Memory B cell (primary cell): Measurements from ENCODE around the gene ARHGAP11A.

ENCODE experiments used
- ATAC-seq: fragments of 150-1000 bp; cut with Tn5 transposase; 2 replicates; pipeline ENCODE4 v1.10.0; 2021; ENCODE audit warnings: low read depth, mild to moderate bottlenecking, moderate library complexity
- DNase-seq, 2 donors: peaks; one replicate each; pipeline ENCODE4 v3.0.0; 2022; ENCODE audit warnings: low spot score in 2 of 2
- H3K27ac Mint-ChIP-seq: one replicate; pipeline ENCODE4 v1.8.0; 2022; ENCODE audit warnings: mild to moderate bottlenecking, moderate library complexity, mixed read lengths
- H3K27me3 Mint-ChIP-seq: one replicate; pipeline ENCODE4 v1.8.0; 2022; ENCODE audit warnings: mixed read lengths
- H3K36me3 Mint-ChIP-seq: one replicate; pipeline ENCODE4 v1.8.0; 2022; ENCODE audit warnings: mild to moderate bottlenecking, mixed read lengths
- H3K4me1 Mint-ChIP-seq: one replicate; pipeline ENCODE4 v1.8.0; 2022; ENCODE audit warnings: mixed read lengths
- H3K4me3 Mint-ChIP-seq: one replicate; pipeline ENCODE4 v1.8.0; 2022; ENCODE audit warnings: mild to moderate bottlenecking, moderate library complexity, mixed read lengths
- H3K9me3 Mint-ChIP-seq: one replicate; pipeline ENCODE4 v1.8.0; 2022; ENCODE audit warnings: mixed read lengths

The ARHGAP11A gene

DNA sequence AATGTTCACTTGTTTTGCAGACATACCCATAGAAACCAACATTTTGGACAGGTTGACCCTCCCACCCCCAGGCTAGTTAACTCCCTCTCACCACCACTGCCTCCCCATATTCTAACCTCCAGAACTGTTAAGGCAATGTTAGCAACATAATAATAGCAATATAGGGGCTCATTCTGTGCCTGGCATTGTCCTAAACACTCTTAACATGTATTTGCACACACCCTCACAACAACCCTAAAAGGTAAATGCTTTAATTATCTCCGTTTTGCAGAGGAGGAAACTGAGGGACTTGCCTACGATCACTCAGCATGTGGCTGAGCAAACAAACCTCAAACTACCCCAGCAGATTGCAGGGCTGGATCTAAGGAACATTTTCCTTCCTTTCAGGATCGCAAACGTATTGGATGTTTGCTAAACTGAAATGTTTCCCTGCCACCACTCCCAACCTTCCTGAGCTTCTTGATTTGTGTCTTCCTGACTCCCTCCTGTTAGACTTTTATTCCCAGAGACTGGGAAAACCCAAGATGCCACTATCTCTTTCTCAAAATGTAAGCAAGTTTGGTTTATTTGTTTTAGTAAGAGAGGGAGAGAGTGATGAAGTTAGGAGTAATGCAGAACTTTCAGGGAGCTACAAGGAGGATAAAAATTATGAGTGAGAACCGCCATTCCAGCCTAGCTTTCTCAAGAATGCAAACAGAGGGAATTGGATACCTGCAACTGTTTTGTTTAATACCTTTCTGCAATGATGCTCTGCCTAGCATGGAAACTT, 27.5 kb downstream of the ARHGAP11A start:
- no peak for DNase-seq
- no peaks in the 10 kb centered on the region for H3K4me1 Mint-ChIP-seq
- no peak overlapping the region for H3K27ac Mint-ChIP-seq
- no peak for ATAC-seq
- peaks cover 5% of the 10 kb centered on the region for H3K27me3 Mint-ChIP-seq
- no peak overlapping the region for H3K4me3 Mint-ChIP-seq
- H3K36me3 Mint-ChIP-seq = no peaks in the 10 kb centered on the region
- H3K9me3 Mint-ChIP-seq = no peaks in the 10 kb centered on the region

DNA sequence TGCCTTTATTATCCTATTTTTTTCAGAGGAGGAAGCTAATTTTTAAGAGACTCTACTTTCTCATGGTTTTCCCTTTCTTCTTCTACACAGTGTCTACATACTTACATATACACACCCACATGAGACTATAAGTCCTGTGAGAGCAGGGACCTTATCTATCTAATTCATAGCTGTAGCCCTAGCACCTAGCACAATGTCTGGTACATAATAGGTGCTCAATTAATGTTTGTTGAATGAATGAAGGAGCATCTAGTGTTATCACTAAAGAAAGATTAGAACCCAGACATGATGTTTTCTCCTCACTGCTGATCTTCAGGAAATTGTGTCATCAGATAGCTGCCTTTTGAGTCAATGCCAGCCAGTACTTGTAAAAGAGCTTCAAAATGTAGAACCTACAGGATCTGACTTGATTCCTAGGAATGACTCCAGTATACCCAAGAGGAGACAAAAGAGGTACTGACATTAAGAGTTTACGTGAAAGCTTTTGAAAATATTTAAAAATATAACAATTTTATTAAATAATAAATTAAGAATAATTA, 28.7 kb downstream of the ARHGAP11A start:
- no peak for ATAC-seq
- no peak for DNase-seq
- peaks cover 5% of the 10 kb centered on the region for H3K27me3 Mint-ChIP-seq
- H3K36me3 Mint-ChIP-seq = no peaks in the 10 kb centered on the region
- H3K4me1 Mint-ChIP-seq = no peaks in the 10 kb centered on the region
- H3K4me3 Mint-ChIP-seq = no peak overlapping the region
- no peak overlapping the region for H3K27ac Mint-ChIP-seq
- H3K9me3 Mint-ChIP-seq = no peaks in the 10 kb centered on the region

DNA sequence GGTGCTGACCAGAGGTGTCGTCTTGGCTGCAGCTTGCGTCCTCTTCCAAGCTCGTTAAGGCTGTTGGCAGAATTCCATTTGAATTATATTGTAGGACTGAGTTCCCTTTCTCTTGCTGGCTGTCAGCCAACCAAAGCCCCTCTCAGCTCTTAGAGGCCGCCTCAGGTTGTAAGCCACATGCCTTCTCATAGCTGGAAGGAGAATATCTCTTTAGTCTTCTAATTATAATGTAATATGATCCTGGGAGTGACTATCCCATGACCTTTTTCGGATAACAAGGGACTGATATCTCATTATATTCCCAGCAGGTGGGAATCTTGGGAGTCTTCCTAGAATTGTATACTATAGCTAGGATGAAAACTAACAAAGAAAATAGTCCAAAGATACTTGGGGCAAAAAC, 31.0 kb downstream of the ARHGAP11A start:
- Mint-ChIP-seq H3K9me3 (no peaks in the 10 kb centered on the region), H3K4me1 (no peaks in the 10 kb centered on the region), H3K36me3 (no peaks in the 10 kb centered on the region), H3K27me3 (peaks cover 4% of the 10 kb centered on the region), H3K4me3 (no peak overlapping the region), H3K27ac (no peak overlapping the region)
- ATAC-seq (no peak), DNase-seq (no peak)

DNA sequence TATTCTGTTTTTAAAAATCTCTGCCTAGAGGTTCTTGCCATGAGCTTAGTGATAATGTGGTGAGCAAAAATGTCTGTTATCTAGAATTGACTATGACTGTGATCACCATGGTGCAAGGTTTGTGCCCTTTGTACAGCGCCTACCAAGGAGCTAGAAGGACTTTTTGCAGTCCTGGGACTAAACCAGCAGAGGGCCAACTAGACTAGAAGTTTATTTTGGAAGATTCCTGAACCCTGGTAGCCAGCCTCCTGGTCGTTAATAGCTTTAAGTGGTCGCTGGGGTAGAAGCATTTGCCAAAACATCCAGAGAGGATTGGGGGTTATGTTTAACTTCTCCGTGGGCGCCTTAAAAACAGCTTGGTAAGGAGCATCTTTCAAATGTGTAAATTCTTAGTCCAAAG, 34.0 kb downstream of the ARHGAP11A start:
- no peaks in the 10 kb centered on the region for H3K27me3 Mint-ChIP-seq
- no peaks in the 10 kb centered on the region for H3K9me3 Mint-ChIP-seq
- DNase-seq (no peak), ATAC-seq (no peak)
- no peak overlapping the region for H3K27ac Mint-ChIP-seq
- H3K36me3 Mint-ChIP-seq = no peaks in the 10 kb centered on the region
- no peak overlapping the region for H3K4me3 Mint-ChIP-seq
- no peaks in the 10 kb centered on the region for H3K4me1 Mint-ChIP-seq

DNA sequence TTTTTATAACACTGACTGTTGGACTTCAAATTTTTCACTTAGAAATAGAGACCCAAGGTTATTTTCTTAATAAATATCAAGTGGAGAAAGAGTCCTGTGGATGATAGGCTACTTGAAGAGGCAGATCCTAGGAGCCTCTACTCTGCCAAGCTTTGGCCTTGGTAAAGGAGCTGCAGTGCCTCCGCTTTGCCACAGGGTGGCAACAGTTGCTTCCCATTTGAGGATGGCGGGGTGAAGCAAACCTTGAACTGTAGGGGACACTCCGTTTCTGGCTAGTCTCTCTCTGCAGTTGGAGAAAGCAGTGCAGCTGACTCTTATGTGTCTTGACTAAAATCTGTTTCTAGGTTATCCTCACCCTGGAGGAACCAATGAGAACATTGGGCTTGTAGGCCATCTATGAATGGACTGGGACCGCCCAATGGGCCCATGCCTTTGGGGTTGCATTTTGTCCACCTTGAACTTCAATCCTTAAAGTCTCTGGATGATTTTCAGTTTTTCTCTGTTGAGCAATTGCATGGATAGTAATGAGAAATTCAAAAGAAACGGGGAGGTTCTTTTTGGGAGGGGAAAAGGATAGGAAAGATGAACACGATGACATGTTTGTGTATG, 36.0 kb downstream of the ARHGAP11A start:
- peak; percentile 83 for ATAC-seq
- peak; percentile 30 to 45 for DNase-seq

DNA sequence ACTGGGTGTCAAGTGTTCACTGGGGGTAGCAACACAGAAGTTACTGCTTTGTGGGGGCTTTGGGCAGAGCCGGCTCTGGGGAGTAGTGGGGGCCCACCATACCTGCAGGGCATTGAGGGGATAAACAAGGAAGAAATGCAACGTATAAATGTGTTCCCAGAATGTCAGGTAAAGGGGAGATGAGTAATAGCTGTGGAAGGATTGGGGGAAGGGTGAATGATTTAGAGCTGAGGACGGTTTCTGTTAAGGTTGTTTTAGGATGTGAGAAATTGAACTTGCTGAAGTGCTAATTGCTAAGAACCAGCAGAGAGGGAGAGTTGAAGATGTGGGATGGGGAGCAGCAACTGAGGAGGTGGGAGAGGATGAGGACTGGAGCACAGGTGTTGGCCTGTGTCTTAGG, 36.9 kb downstream of the ARHGAP11A start:
- Mint-ChIP-seq H3K36me3 (no peaks in the 10 kb centered on the region), H3K4me1 (peaks cover under 1% of the 10 kb centered on the region), H3K4me3 (no peak overlapping the region), H3K9me3 (no peaks in the 10 kb centered on the region), H3K27ac (no peak overlapping the region), H3K27me3 (no peaks in the 10 kb centered on the region)
- no peak for DNase-seq
- ATAC-seq = no peak

More for the DNA sequence above, 36.0 kb downstream of the ARHGAP11A start:
- H3K36me3 Mint-ChIP-seq = no peaks in the 10 kb centered on the region
- no peaks in the 10 kb centered on the region for H3K4me1 Mint-ChIP-seq
- no peak overlapping the region for H3K4me3 Mint-ChIP-seq
- H3K27me3 Mint-ChIP-seq = no peaks in the 10 kb centered on the region
- no peaks in the 10 kb centered on the region for H3K9me3 Mint-ChIP-seq
- H3K27ac Mint-ChIP-seq = no peak overlapping the region

DNA sequence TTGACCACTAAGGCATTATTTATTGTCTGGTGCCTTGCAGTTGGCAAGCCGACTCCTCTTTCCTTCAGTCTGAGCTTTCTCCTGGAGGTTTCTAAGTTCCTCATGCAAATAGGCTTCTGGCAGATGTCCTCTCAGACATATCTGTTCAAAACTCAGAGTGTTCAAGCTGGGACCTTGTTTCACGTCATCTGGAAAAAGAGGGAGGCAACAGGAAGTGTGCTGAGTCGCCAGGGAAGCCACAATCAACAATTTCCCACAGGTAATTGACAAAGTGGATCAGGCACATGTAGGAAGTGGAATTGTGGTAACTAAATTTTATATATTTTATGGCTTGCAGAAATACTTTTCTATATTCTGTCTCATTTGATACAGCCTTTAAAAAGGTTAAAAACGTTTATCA, 40.8 kb downstream of the ARHGAP11A start:
- no peak overlapping the region for H3K27ac Mint-ChIP-seq
- no peaks in the 10 kb centered on the region for H3K36me3 Mint-ChIP-seq
- H3K4me3 Mint-ChIP-seq = no peak overlapping the region
- ATAC-seq = no peak
- DNase-seq = no peak
- H3K9me3 Mint-ChIP-seq = no peaks in the 10 kb centered on the region
- peaks cover 5% of the 10 kb centered on the region for H3K4me1 Mint-ChIP-seq
- no peaks in the 10 kb centered on the region for H3K27me3 Mint-ChIP-seq

DNA sequence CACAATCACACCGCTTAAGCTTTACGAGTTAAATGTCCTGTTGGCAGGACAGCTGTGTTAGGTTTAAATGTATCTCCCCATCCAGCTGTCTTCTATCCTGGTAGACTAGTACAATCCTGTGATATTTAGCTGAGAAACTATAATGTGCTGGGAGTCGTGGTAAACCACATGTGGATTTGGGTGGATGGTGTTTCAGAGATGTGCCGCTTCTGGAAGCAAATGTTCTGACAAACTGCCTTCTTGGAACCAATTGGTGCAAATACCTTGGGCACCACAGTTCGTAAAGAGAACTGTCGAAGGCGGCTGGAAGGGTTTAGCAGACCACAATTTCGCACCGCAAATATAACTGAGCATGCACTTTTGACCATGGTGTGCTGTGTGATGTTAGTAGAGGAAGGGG, 41.2 kb downstream of the ARHGAP11A start:
- ATAC-seq = no peak
- DNase-seq = no peak
- Mint-ChIP-seq H3K9me3 (no peaks in the 10 kb centered on the region), H3K27ac (no peak overlapping the region), H3K4me1 (peaks cover 5% of the 10 kb centered on the region), H3K4me3 (no peak overlapping the region), H3K27me3 (no peaks in the 10 kb centered on the region), H3K36me3 (no peaks in the 10 kb centered on the region)

DNA sequence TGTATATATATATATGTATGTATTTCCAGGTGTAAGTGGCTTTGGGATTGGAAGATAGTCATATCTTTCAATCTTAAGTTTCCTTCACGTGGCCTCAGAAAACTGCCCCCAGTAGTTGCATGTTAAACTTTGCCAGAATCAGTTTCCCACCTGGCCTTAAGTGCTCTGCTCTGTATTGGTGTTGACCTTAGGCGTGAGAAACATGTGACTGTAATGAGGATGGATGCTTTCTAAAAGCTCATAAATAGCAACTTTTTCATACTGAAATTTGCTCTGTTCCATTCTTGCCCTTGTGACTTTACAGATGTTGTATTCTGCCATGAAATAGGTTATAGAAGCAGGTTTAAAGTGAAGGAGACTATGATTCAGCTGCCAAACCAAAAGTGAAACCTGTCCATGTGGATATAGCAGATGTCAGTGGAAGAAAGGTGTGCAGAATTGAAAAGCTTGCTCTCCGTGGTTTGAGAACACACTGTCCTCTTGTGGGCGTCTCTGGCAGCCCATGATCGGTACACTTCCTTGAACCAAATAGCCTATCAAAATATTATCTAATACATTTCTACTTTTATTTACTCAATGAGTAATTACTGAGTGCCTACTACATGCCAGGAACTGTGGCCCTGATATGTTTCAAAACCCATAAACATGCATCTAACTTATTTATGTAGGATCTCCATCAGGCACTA, 42.0 kb downstream of the ARHGAP11A start:
- peak; percentile 31 for ATAC-seq
- peaks cover 5% of the 10 kb centered on the region for H3K4me1 Mint-ChIP-seq
- H3K36me3 Mint-ChIP-seq = no peaks in the 10 kb centered on the region
- H3K9me3 Mint-ChIP-seq = no peaks in the 10 kb centered on the region
- H3K27me3 Mint-ChIP-seq = no peaks in the 10 kb centered on the region
- DNase-seq = no peak
- no peak overlapping the region for H3K27ac Mint-ChIP-seq
- no peak overlapping the region for H3K4me3 Mint-ChIP-seq

DNA sequence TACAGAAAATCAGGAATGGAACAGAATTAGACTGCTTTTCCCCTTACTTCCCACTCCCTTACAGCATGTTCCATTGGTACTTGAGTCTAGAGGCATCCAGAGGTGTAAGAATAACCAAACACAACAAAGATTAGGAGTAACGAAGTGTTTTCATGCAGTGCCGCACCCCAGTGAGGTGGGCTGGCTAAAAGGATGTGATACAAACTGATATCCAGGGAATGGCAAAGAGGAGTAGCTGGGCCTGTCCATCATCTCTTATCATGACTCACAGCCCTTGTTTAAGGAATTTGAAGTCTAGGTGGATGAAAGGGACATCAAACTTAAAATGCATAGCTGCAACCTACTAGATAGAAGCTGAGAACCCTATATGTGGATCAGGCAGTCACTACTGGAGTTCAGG, 42.6 kb downstream of the ARHGAP11A start:
- DNase-seq (no peak), ATAC-seq (no peak)
- no peaks in the 10 kb centered on the region for H3K27me3 Mint-ChIP-seq
- H3K27ac Mint-ChIP-seq = no peak overlapping the region
- H3K36me3 Mint-ChIP-seq = no peaks in the 10 kb centered on the region
- H3K4me1 Mint-ChIP-seq = peaks cover 7% of the 10 kb centered on the region
- H3K4me3 Mint-ChIP-seq = no peak overlapping the region
- H3K9me3 Mint-ChIP-seq = no peaks in the 10 kb centered on the region

DNA sequence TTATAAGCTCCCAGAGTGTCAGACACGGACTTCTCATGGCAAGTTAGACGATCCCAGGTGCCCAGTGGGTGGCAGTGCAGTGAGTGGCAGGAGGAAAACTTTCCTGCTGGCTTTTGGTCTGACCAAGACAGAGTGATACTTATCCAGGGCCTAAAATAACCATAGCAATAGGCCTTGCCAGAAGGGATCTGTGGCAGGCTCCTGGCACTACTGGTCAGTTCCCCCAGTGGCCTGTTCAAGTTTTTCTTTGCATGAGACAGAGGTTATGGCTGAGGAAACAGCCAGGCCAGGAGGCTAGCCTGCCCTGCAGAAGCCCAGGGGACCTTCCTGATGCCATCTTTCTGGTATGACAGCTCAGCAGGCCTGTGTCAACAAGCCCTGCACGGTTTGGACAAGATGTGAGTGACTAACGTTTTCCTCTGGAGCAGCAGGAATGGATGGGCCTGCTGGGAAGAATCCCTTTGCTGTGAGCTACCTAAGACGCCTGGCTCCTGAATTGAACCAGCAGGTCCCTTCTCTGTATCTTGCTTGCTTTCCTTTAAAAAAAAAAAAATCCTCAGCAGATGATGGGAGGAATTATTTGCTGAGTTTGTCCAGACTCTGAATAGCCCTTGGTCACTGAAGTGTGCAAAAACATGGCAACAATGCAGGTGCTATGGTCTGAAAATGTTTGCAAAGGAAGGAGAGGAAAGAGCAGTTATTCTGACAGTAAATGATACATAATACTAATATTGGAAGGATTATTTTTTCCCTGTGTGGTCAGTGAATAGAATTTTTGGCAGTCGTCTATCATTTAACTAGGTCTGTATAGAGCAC, 44.2 kb downstream of the ARHGAP11A start:
- no peak for DNase-seq
- Mint-ChIP-seq H3K27me3 (no peaks in the 10 kb centered on the region), H3K9me3 (no peaks in the 10 kb centered on the region), H3K36me3 (no peaks in the 10 kb centered on the region), H3K4me1 (peaks cover 7% of the 10 kb centered on the region), H3K27ac (no peak overlapping the region), H3K4me3 (no peak overlapping the region)
- no peak for ATAC-seq

DNA sequence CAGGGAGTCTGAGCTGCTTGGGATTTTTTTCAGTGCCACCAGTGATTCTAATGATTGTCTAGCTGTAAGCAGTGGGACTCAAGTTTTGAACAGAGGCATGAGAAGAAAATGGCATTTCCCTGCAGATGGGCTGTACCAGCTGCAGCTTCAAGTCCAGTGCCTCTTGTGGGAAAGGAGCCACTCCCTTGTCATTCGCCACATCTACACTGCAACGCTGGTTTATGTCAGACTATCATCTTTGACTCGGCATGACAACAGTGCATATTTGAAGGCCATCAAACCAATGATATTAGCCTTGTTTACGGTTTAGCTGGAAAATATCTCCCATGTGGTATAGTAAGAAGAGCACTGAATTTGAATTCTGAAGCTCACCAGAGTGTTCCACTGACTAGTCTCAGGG, 48.4 kb downstream of the ARHGAP11A start:
- no peaks in the 10 kb centered on the region for H3K36me3 Mint-ChIP-seq
- H3K4me1 Mint-ChIP-seq = peaks cover 2% of the 10 kb centered on the region
- DNase-seq (no peak), ATAC-seq (no peak)
- no peak overlapping the region for H3K4me3 Mint-ChIP-seq
- H3K27me3 Mint-ChIP-seq = no peaks in the 10 kb centered on the region
- H3K9me3 Mint-ChIP-seq = no peaks in the 10 kb centered on the region
- no peak overlapping the region for H3K27ac Mint-ChIP-seq

DNA sequence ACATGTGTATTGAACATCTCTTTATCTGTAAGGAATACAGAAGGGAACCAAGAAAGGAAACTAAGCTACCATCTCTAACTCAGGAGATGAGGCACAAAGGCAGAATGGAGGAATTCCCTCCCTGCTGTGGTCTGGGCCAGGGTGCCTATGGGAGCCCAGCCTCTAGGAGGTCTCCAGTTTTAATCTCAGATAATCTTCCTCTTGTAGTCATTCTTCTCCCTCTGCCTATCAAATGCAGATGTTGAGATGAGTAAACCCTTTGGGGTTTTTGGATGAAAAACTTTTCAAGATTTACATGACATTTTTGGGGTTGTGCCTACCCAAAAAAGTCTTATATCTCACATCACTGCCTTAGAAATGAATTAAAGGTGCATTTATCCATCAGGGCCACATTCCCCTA, 49.5 kb downstream of the ARHGAP11A start:
- H3K36me3 Mint-ChIP-seq = no peaks in the 10 kb centered on the region
- DNase-seq (no peak), ATAC-seq (no peak)
- no peaks in the 10 kb centered on the region for H3K27me3 Mint-ChIP-seq
- no peaks in the 10 kb centered on the region for H3K9me3 Mint-ChIP-seq
- peaks cover 2% of the 10 kb centered on the region for H3K4me1 Mint-ChIP-seq
- no peak overlapping the region for H3K4me3 Mint-ChIP-seq
- no peak overlapping the region for H3K27ac Mint-ChIP-seq

DNA sequence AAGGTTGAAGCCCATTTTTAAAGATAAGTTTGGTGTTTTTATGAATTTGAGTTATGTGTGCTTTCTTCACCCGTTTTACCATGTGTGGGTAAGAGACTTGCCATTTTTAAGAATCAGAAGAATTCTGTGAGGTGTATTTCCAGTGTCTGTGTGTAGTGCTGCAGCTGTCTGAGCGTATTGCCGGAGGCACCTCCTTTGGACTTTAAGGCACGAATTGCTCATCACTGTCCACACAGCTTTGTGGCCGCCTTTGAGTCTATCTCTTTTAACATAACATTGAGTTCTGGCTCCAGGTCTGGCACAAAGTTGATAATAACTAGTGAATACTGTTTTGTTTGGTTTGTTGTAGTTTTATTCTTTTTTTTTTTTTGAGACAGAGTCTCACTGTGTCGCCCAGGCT, 52.0 kb downstream of the ARHGAP11A start:
- Mint-ChIP-seq H3K27ac (no peak overlapping the region), H3K4me1 (peaks cover 2% of the 10 kb centered on the region), H3K36me3 (no peaks in the 10 kb centered on the region), H3K27me3 (no peaks in the 10 kb centered on the region), H3K9me3 (no peaks in the 10 kb centered on the region), H3K4me3 (no peak overlapping the region)
- no peak for DNase-seq
- no peak for ATAC-seq
